K562 (cell line): Measurements from ENCODE around the gene NFILZ. TPM values are rescaled to one million over a fixed set of nuclear protein-coding genes. Genes with fewer than 3 reads are reported as not detected.
A peak's percentile ranks its signal among the peaks of the same experiment; 100 is the strongest.
"Not testable (repeated sequence)": the region's sequence is repeated elsewhere in the genome, so short reads cannot be mapped to it uniquely, and the experiment has no call there.

ENCODE experiments used
- ATAC-seq: fragments of 200-7000 bp; cut with Tn5 transposase; 3 replicates; pipeline ENCODE4 v1.9.1; 2020; ENCODE audit warnings: moderate library complexity
- BruUV-seq: library from RNA; stranded (reverse); fragments of 400-500 nt; replicated peaks from 2 replicates; lab custom pipeline; 2021; lab: Mats Ljungman, UMichigan
- CTCF ChIA-PET: fragments of 300-600 bp; formaldehyde crosslinking; extraction: SDS; loops from one replicate; lab custom pipeline; 2021; ENCODE audit warnings: low intra/inter-chr PET ratio; lab: Yijun Ruan, JAX
- POLR2A ChIA-PET: fragments of 300-600, 350-650 bp; sonication (Branson Sonifier 250); formaldehyde crosslinking; extraction: SDS; loops from one replicate; lab custom pipeline; 2021; ENCODE audit warnings: antibody characterized with exemption, inconsistent platforms; lab: Yijun Ruan, JAX
- DNase-seq, 4 experiments: peaks; one replicate each; pipeline versions ENCODE4 v3.0.0 to v3.0.0-alpha.2; 2011 to 2018; ENCODE audit warnings: low spot score in 3 of 4, mixed read lengths in 3 of 4; ENCODE audit errors: extremely low read depth in 1 of 4
- FAIRE-seq: peaks from 2 replicates; lab custom pipeline; 2011; peaks lifted over from hg19 to GRCh38; lab: Jason Lieb, UNC
- H2AFZ ChIP-seq: 2 replicates; pipeline ENCODE4 v1.6.0; 2011; ENCODE audit warnings: low read depth, low read length, control low read depth, inconsistent platforms
- H3K27ac ChIP-seq: fragments of 200-600 bp; 3 replicates; pipeline ENCODE4 v1.8.0; 2011; ENCODE audit warnings: low read depth, mild to moderate bottlenecking, control low read depth, inconsistent platforms, low read length, moderate library complexity, mixed read lengths; ENCODE audit errors: extremely low read depth
- H3K27me3 ChIP-seq, 2 experiments: fragments of 300-600 bp in 1 of 2; 2 replicates in 1 of 2; 3 replicates in 1 of 2; pipeline versions ENCODE4 v1.6.0 to v1.8.0; 2011; ENCODE audit warnings: inconsistent platforms in 2 of 2, low read length in 2 of 2, mild to moderate bottlenecking in 1 of 2, mixed read lengths in 1 of 2, moderate library complexity in 1 of 2; ENCODE audit not compliant: control insufficient read depth in 2 of 2, insufficient read depth in 2 of 2
- H3K36me3 ChIP-seq: fragments of 300-600 bp; 3 replicates; pipeline ENCODE4 v1.8.0; 2011; ENCODE audit warnings: mild to moderate bottlenecking, low read length, inconsistent platforms; ENCODE audit not compliant: control insufficient read depth, insufficient read depth
- H3K4me1 ChIP-seq, 2 experiments: fragments of 200-600 bp in 1 of 2; replicated peaks in 1 of 2; 2 replicates in 1 of 2; 3 replicates in 1 of 2; pipeline versions ENCODE4 v1.5.1 to v1.8.0; 2011; ENCODE audit warnings: inconsistent platforms in 2 of 2, low read length in 2 of 2, mild to moderate bottlenecking in 1 of 2, mixed read lengths in 1 of 2, moderate library complexity in 1 of 2; ENCODE audit not compliant: control insufficient read depth in 2 of 2, insufficient read depth in 2 of 2
- H3K4me2 ChIP-seq: 2 replicates; pipeline ENCODE4 v1.6.1; 2011; ENCODE audit warnings: low read length, control low read depth, inconsistent platforms, mixed read lengths; ENCODE audit not compliant: insufficient read depth
- H3K4me3 ChIP-seq: fragments of 200-600 bp; sonication (generic), shearing (Covaris generic); 2 replicates; pipeline ENCODE4 v1.5.1; 2016; ENCODE audit warnings: control low read depth, inconsistent platforms
- H3K79me2 ChIP-seq: fragments of 200-600 bp; 3 replicates; pipeline ENCODE4 v1.8.0; 2011; ENCODE audit warnings: low read length, inconsistent platforms; ENCODE audit not compliant: control insufficient read depth, insufficient read depth
- H3K9ac ChIP-seq, 2 experiments: 2 replicates each; pipeline versions ENCODE4 v1.6.0 to v1.6.1; 2011; ENCODE audit warnings: low read depth in 2 of 2, low read length in 2 of 2, control low read depth in 1 of 2, inconsistent platforms in 1 of 2, mild to moderate bottlenecking in 1 of 2, mixed read lengths in 1 of 2; ENCODE audit not compliant: insufficient read depth in 1 of 2
- H3K9me1 ChIP-seq: one replicate; pipeline ENCODE4 v1.6.0; 2011; ENCODE audit warnings: inconsistent platforms, mild to moderate bottlenecking, low read length, moderate library complexity; ENCODE audit not compliant: control insufficient read depth, insufficient read depth
- H3K9me3 ChIP-seq: replicated peaks from 2 replicates; pipeline ENCODE4 v1.5.1; 2011; ENCODE audit warnings: low read depth, low read length, inconsistent platforms; ENCODE audit not compliant: control insufficient read depth, insufficient read depth
- H4K20me1 ChIP-seq: replicated peaks from 2 replicates; pipeline ENCODE4 v1.6.1; 2011; ENCODE audit warnings: low read length, inconsistent platforms, mixed read lengths; ENCODE audit not compliant: control insufficient read depth, insufficient read depth
- ZNF121 ChIP-seq: sonication (generic); formaldehyde crosslinking; conservative IDR thresholded peaks from 2 replicates; pipeline ENCODE4 v1.8.0; 2022; ENCODE audit warnings: missing genetic modification reagents
- ZNF592 ChIP-seq: fragments of 450-650 bp; IDR thresholded peaks from 2 replicates; pipeline ENCODE4 v1.6.1; 2017; ENCODE audit warnings: antibody characterized with exemption, mild to moderate bottlenecking
- whole genome bisulfite sequencing: fragments of 100-300 bp; shearing (Covaris generic); methylation state at CpG from one replicate; pipeline ENCODE4 v1.1.6; 2016; ENCODE audit warnings: low coverage, mixed read lengths; ENCODE audit not compliant: insufficient coverage; ENCODE audit errors: missing lambda C conversion rate; 5-methylcytosine and 5-hydroxymethylcytosine counted together
- in situ Hi-C: fragments of 300-500 bp; cut with MboI; formaldehyde crosslinking; loops from 4 replicates; pipeline ENCODE4 v1.15.0; 2018; ENCODE audit warnings: inconsistent platforms, mixed read lengths
- intact Hi-C: fragments of 100-400 bp; cut with micrococcal nuclease; formaldehyde crosslinking; loops from 2 replicates; pipeline ENCODE4 v1.14.2; 2022
- polyA plus RNA-seq, 8 experiments: library from polyadenylated mRNA; depleted of rRNA in 4 of 8; stranded (reverse) in 5 of 8; unstranded in 3 of 8; fragments of >200 nt; fragmentation: Nextera tagmentation in 2 of 8; fragmentation: Illumina TruSeq in 1 of 8; extraction: Ambion mirVana in 2 of 8; extraction: Trizol in 1 of 8; gene quantifications; 2 replicates each; pipeline versions ENCODE4 v1.2.1 to v1.2.3, GENCODE V29; 2011 to 2014; ENCODE audit warnings: inconsistent platforms in 1 of 8, missing spikeins in 1 of 8
- total RNA-seq, 7 experiments: library from RNA; depleted of rRNA in 6 of 7; stranded (reverse); fragments of >200 nt in 6 of 7; fragmentation: Illumina TruSeq in 2 of 7; extraction: Trizol in 2 of 7; gene quantifications; 2 replicates each; pipeline versions ENCODE4 v1.2.1 to v1.2.3, GENCODE V29; 2011 to 2021; ENCODE audit warnings: low replicate concordance in 1 of 7
- TF ChIP-seq, protein P1 (sequence below), 3 experiments: fragments of 200-800 bp in 1 of 3; fragments of 250-450 bp in 1 of 3; fragments of 450-650 bp in 1 of 3; sonication (Bioruptor Pico) in 1 of 3; sonication (Bioruptor generic) in 1 of 3; formaldehyde crosslinking in 1 of 3; IDR thresholded peaks; 2 replicates each; pipeline versions ENCODE4 v1.6.1 to v1.8.0; 2016 to 2022; ENCODE audit warnings: mild to moderate bottlenecking in 2 of 3, missing genetic modification characterization in 2 of 3, missing compliant biosample characterization in 1 of 3, moderate library complexity in 1 of 3

NFILZ gene
- total and polyA plus RNA-seq, 9 of the 15 experiments (the other 6 are each of a cell fraction or from before 2014, with no cell fraction given) = not detected

GRCh38 chr19:8616861-8617260 is 13.6 kb upstream of the NFILZ start:
- Histone ChIP-seq H3K79me2 (no peaks in the 10 kb centered on the region), H3K4me1 (no peaks in the 10 kb centered on the region; a peak in 1 of 5 replicates), H3K4me3 (no peak overlapping the region), H3K36me3 (no peaks in the 10 kb centered on the region), H3K9me1 (no peaks in the 10 kb centered on the region), H3K27me3 (peaks cover 11 to 24% of the 10 kb centered on the region in 2 experiments; a peak in 3 of 5 replicates), H2AFZ (no peak overlapping the region), H3K9ac (no peak overlapping the region), H3K27ac (no peak overlapping the region), H3K9me3 (no peaks in the 10 kb centered on the region), H3K4me2 (no peak overlapping the region), H4K20me1 (no peaks in the 10 kb centered on the region)
- ChIA-PET CTCF (no interaction called here), POLR2A (interaction anchor here (0.7 kb wide), 1 partner anchor 119 kb away, joined by 3 read pairs; no protein-coding TSS in a partner anchor)
- intact Hi-C loops (loop anchor here (10.0 kb wide), 1 partner anchor 78 kb away; the partner anchor contains the start of gene ACTL9), in situ Hi-C loops (loop anchor here (10.0 kb wide), 1 partner anchor 78 kb away; the partner anchor contains the start of gene ACTL9)
- no peak for ATAC-seq
- no peak for DNase-seq
- FAIRE-seq = no peak
- BruUV-seq = no TSS peak
- WGBS = 4% methylated on average over 4 of the region's 6 CpGs
- TF ChIP-seq ZNF592 (no peak), ZNF121 (CRISPR knock-in tag) (peak; percentile 43)
- TF ChIP-seq, protein P1, sequence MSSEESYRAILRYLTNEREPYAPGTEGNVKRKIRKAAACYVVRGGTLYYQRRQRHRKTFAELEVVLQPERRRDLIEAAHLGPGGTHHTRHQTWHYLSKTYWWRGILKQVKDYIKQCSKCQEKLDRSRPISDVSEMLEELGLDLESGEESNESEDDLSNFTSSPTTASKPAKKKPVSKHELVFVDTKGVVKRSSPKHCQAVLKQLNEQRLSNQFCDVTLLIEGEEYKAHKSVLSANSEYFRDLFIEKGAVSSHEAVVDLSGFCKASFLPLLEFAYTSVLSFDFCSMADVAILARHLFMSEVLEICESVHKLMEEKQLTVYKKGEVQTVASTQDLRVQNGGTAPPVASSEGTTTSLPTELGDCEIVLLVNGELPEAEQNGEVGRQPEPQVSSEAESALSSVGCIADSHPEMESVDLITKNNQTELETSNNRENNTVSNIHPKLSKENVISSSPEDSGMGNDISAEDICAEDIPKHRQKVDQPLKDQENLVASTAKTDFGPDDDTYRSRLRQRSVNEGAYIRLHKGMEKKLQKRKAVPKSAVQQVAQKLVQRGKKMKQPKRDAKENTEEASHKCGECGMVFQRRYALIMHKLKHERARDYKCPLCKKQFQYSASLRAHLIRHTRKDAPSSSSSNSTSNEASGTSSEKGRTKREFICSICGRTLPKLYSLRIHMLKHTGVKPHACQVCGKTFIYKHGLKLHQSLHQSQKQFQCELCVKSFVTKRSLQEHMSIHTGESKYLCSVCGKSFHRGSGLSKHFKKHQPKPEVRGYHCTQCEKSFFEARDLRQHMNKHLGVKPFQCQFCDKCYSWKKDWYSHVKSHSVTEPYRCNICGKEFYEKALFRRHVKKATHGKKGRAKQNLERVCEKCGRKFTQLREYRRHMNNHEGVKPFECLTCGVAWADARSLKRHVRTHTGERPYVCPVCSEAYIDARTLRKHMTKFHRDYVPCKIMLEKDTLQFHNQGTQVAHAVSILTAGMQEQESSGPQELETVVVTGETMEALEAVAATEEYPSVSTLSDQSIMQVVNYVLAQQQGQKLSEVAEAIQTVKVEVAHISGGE (CRISPR knock-in tag; IDR thresholded peaks at IDR 0.05) = no peak

DNA sequence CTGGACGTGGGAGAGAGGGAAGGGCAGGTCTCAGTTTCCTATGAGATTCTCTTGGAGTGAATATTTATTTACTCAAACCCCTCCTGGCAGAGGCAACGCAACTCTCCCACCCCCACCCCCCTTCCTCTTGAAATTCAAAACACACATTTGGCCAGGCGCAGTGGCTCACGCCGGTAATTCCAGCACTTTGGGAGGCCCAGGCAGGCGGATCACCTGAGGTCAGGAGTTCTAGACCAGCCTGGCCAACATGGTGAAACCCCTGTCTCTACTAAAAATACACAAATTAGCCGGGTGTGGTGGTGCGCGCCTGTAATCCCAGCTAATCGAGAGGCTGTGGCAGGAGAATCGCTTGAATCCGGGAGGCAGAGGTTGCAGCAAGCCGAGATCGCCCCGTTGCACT is 13.1 kb upstream of the NFILZ start:
- H3K4me2 ChIP-seq, CTCF ChIA-PET, FAIRE-seq, DNase-seq, H4K20me1 ChIP-seq, H2AFZ ChIP-seq, H3K27ac ChIP-seq, H3K36me3 ChIP-seq, H3K9ac ChIP-seq, H3K9me3 ChIP-seq, H3K4me1 ChIP-seq, H3K9me1 ChIP-seq, ATAC-seq, H3K79me2 ChIP-seq, BruUV-seq, H3K4me3 ChIP-seq: not testable (repeated sequence)
- intact Hi-C loops (loop anchor here (10.0 kb wide), 1 partner anchor 77 kb away; the partner anchor contains the start of gene ACTL9), in situ Hi-C loops (loop anchor here (10.0 kb wide), 1 partner anchor 77 kb away; the partner anchor contains the start of gene ACTL9)
- H3K27me3 ChIP-seq = peaks cover 11 to 24% of the 10 kb centered on the region in 2 experiments; a peak in 3 of 5 replicates
- POLR2A ChIA-PET = interaction anchor here (0.6 kb wide), 1 partner anchor 569 kb away, joined by 3 read pairs; no protein-coding TSS in a partner anchor
- WGBS = 22% methylated on average over 12 of the region's 15 CpGs
